Lower leg skin (tissue), 3 donors: ENCODE measurements around the gene P2RX1.

Experiments used
- POLR2A ChIP-seq, 2 donors: fragments of 450-650 bp; IDR thresholded peaks; one replicate each; pipeline ENCODE4 v1.6.1; 2016 to 2017; ENCODE audit warnings: antibody characterized with exemption in 2 of 2, mild to moderate bottlenecking in 1 of 2, moderate library complexity in 1 of 2
- TF ChIP-seq, protein P1 (sequence below), 3 donors: fragments of 450-650 bp; IDR thresholded peaks; one replicate each; pipeline ENCODE4 v1.5.1; 2016; ENCODE audit warnings: antibody characterized with exemption in 3 of 3, mild to moderate bottlenecking in 3 of 3, moderate library complexity in 2 of 3

GRCh38 chr17:3861761-3862681 is 54.2 kb downstream of the P2RX1 start:
- TF ChIP-seq, protein P1, sequence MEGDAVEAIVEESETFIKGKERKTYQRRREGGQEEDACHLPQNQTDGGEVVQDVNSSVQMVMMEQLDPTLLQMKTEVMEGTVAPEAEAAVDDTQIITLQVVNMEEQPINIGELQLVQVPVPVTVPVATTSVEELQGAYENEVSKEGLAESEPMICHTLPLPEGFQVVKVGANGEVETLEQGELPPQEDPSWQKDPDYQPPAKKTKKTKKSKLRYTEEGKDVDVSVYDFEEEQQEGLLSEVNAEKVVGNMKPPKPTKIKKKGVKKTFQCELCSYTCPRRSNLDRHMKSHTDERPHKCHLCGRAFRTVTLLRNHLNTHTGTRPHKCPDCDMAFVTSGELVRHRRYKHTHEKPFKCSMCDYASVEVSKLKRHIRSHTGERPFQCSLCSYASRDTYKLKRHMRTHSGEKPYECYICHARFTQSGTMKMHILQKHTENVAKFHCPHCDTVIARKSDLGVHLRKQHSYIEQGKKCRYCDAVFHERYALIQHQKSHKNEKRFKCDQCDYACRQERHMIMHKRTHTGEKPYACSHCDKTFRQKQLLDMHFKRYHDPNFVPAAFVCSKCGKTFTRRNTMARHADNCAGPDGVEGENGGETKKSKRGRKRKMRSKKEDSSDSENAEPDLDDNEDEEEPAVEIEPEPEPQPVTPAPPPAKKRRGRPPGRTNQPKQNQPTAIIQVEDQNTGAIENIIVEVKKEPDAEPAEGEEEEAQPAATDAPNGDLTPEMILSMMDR (IDR thresholded peaks at IDR 0.05), result no peak
- TF ChIP-seq POLR2A (IDR thresholded peaks at IDR 0.05), result no peak
